K562 (cell line): ENCODE results near the gene RPP21. TPM values are rescaled to one million over a fixed set of nuclear protein-coding genes. Genes with fewer than 3 reads are reported as not detected.

Experiments used
- ATAC-seq: fragments of 200-7000 bp; cut with Tn5 transposase; 3 replicates; pipeline ENCODE4 v1.9.1; 2020; ENCODE audit warnings: moderate library complexity
- BruUV-seq: library from RNA; stranded (reverse); fragments of 400-500 nt; replicated peaks from 2 replicates; lab custom pipeline; 2021; lab: Mats Ljungman, UMichigan
- CTCF ChIA-PET: fragments of 300-600 bp; formaldehyde crosslinking; extraction: SDS; loops from one replicate; lab custom pipeline; 2021; ENCODE audit warnings: low intra/inter-chr PET ratio; lab: Yijun Ruan, JAX
- POLR2A ChIA-PET: fragments of 300-600, 350-650 bp; sonication (Branson Sonifier 250); formaldehyde crosslinking; extraction: SDS; loops from one replicate; lab custom pipeline; 2021; ENCODE audit warnings: antibody characterized with exemption, inconsistent platforms; lab: Yijun Ruan, JAX
- DNase-seq, 4 experiments: peaks; one replicate each; pipeline versions ENCODE4 v3.0.0 to v3.0.0-alpha.2; 2011 to 2018; ENCODE audit warnings: low spot score in 3 of 4, mixed read lengths in 3 of 4; ENCODE audit errors: extremely low read depth in 1 of 4
- FAIRE-seq: peaks from 2 replicates; lab custom pipeline; 2011; peaks lifted over from hg19 to GRCh38; lab: Jason Lieb, UNC
- H2AFZ ChIP-seq: 2 replicates; pipeline ENCODE4 v1.6.0; 2011; ENCODE audit warnings: low read depth, low read length, control low read depth, inconsistent platforms
- H3K27ac ChIP-seq: fragments of 200-600 bp; 3 replicates; pipeline ENCODE4 v1.8.0; 2011; ENCODE audit warnings: low read depth, mild to moderate bottlenecking, control low read depth, inconsistent platforms, low read length, moderate library complexity, mixed read lengths; ENCODE audit errors: extremely low read depth
- H3K27me3 ChIP-seq, 2 experiments: fragments of 300-600 bp in 1 of 2; 2 replicates in 1 of 2; 3 replicates in 1 of 2; pipeline versions ENCODE4 v1.6.0 to v1.8.0; 2011; ENCODE audit warnings: inconsistent platforms in 2 of 2, low read length in 2 of 2, mild to moderate bottlenecking in 1 of 2, mixed read lengths in 1 of 2, moderate library complexity in 1 of 2; ENCODE audit not compliant: control insufficient read depth in 2 of 2, insufficient read depth in 2 of 2
- H3K36me3 ChIP-seq: fragments of 300-600 bp; 3 replicates; pipeline ENCODE4 v1.8.0; 2011; ENCODE audit warnings: mild to moderate bottlenecking, low read length, inconsistent platforms; ENCODE audit not compliant: control insufficient read depth, insufficient read depth
- H3K4me1 ChIP-seq, 2 experiments: fragments of 200-600 bp in 1 of 2; replicated peaks in 1 of 2; 2 replicates in 1 of 2; 3 replicates in 1 of 2; pipeline versions ENCODE4 v1.5.1 to v1.8.0; 2011; ENCODE audit warnings: inconsistent platforms in 2 of 2, low read length in 2 of 2, mild to moderate bottlenecking in 1 of 2, mixed read lengths in 1 of 2, moderate library complexity in 1 of 2; ENCODE audit not compliant: control insufficient read depth in 2 of 2, insufficient read depth in 2 of 2
- H3K4me2 ChIP-seq: 2 replicates; pipeline ENCODE4 v1.6.1; 2011; ENCODE audit warnings: low read length, control low read depth, inconsistent platforms, mixed read lengths; ENCODE audit not compliant: insufficient read depth
- H3K4me3 ChIP-seq: fragments of 200-600 bp; sonication (generic), shearing (Covaris generic); 2 replicates; pipeline ENCODE4 v1.5.1; 2016; ENCODE audit warnings: control low read depth, inconsistent platforms
- H3K79me2 ChIP-seq: fragments of 200-600 bp; 3 replicates; pipeline ENCODE4 v1.8.0; 2011; ENCODE audit warnings: low read length, inconsistent platforms; ENCODE audit not compliant: control insufficient read depth, insufficient read depth
- H3K9ac ChIP-seq, 2 experiments: 2 replicates each; pipeline versions ENCODE4 v1.6.0 to v1.6.1; 2011; ENCODE audit warnings: low read depth in 2 of 2, low read length in 2 of 2, control low read depth in 1 of 2, inconsistent platforms in 1 of 2, mild to moderate bottlenecking in 1 of 2, mixed read lengths in 1 of 2; ENCODE audit not compliant: insufficient read depth in 1 of 2
- H3K9me1 ChIP-seq: one replicate; pipeline ENCODE4 v1.6.0; 2011; ENCODE audit warnings: inconsistent platforms, mild to moderate bottlenecking, low read length, moderate library complexity; ENCODE audit not compliant: control insufficient read depth, insufficient read depth
- H3K9me3 ChIP-seq: replicated peaks from 2 replicates; pipeline ENCODE4 v1.5.1; 2011; ENCODE audit warnings: low read depth, low read length, inconsistent platforms; ENCODE audit not compliant: control insufficient read depth, insufficient read depth
- H4K20me1 ChIP-seq: replicated peaks from 2 replicates; pipeline ENCODE4 v1.6.1; 2011; ENCODE audit warnings: low read length, inconsistent platforms, mixed read lengths; ENCODE audit not compliant: control insufficient read depth, insufficient read depth
- KAT7 ChIP-seq: sonication (generic); formaldehyde crosslinking; IDR thresholded peaks from 2 replicates; pipeline ENCODE4 v1.8.0; 2022; ENCODE audit warnings: missing genetic modification reagents, mild to moderate bottlenecking, borderline replicate concordance
- RHOXF2B ChIP-seq: fragments of 250-450 bp; sonication (Bioruptor Pico); conservative IDR thresholded peaks from 2 replicates; pipeline ENCODE4 v1.5.1; 2021
- SPI1 ChIP-seq: IDR thresholded peaks from 2 replicates; pipeline ENCODE4 v1.6.1; 2011; ENCODE audit warnings: low read depth, low read length, control low read depth, borderline replicate concordance
- SRSF9 ChIP-seq: fragments of 200-400 bp; formaldehyde crosslinking; IDR thresholded peaks from 2 replicates; pipeline ENCODE4 v1.6.1; 2017; ENCODE audit warnings: low read depth, low read length, borderline replicate concordance
- WGBS: fragments of 100-300 bp; shearing (Covaris generic); methylation state at CpG from one replicate; pipeline ENCODE4 v1.1.6; 2016; ENCODE audit warnings: low coverage, mixed read lengths; ENCODE audit not compliant: insufficient coverage; ENCODE audit errors: missing lambda C conversion rate; 5-methylcytosine and 5-hydroxymethylcytosine counted together
- in situ Hi-C: fragments of 300-500 bp; cut with MboI; formaldehyde crosslinking; loops from 4 replicates; pipeline ENCODE4 v1.15.0; 2018; ENCODE audit warnings: inconsistent platforms, mixed read lengths
- intact Hi-C: fragments of 100-400 bp; cut with micrococcal nuclease; formaldehyde crosslinking; loops from 2 replicates; pipeline ENCODE4 v1.14.2; 2022
- polyA plus RNA-seq, 8 experiments: library from polyadenylated mRNA; depleted of rRNA in 4 of 8; stranded (reverse) in 5 of 8; unstranded in 3 of 8; fragments of >200 nt; fragmentation: Nextera tagmentation in 2 of 8; fragmentation: Illumina TruSeq in 1 of 8; extraction: Ambion mirVana in 2 of 8; extraction: Trizol in 1 of 8; gene quantifications; 2 replicates each; pipeline versions ENCODE4 v1.2.1 to v1.2.3, GENCODE V29; 2011 to 2014; ENCODE audit warnings: inconsistent platforms in 1 of 8, missing spikeins in 1 of 8
- total RNA-seq, 7 experiments: library from RNA; depleted of rRNA in 6 of 7; stranded (reverse); fragments of >200 nt in 6 of 7; fragmentation: Illumina TruSeq in 2 of 7; extraction: Trizol in 2 of 7; gene quantifications; 2 replicates each; pipeline versions ENCODE4 v1.2.1 to v1.2.3, GENCODE V29; 2011 to 2021; ENCODE audit warnings: low replicate concordance in 1 of 7
- TF ChIP-seq, protein P1 (sequence below): fragments of 450-650 bp; formaldehyde crosslinking; IDR thresholded peaks from 2 replicates; pipeline ENCODE4 v1.4.0; 2020; ENCODE audit warnings: mild to moderate bottlenecking, mixed read lengths

RPP21 gene
- total and polyA plus RNA-seq, 9 of the 15 experiments (the other 6 are each of a cell fraction or from before 2014, with no cell fraction given): 62.1 to 362 (median 166) TPM

DNA sequence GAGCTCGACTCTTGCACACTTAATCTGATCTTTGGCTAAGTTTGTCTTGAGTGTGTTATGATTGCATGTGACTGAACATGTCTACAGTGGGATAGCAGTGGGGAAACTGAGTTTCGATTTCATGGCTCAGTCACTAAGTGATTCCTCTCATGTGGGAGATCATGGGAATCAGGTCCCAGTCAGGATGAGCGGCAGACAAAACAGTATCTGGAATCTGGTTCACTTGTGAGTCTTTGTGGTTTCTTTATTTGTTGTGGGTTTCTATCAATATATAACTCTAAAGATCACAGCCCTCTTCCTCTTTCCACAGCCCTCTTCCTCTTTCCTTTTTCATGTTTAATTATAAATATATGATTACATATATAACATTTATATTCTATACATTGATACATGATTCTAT lies 4.0 kb downstream of the RPP21 start:
- no peaks in the 10 kb centered on the region for H3K9me3 ChIP-seq
- CTCF ChIA-PET: no interaction called here
- 18% methylated on average over 3 of the region's 3 CpGs for WGBS
- TF ChIP-seq, protein P1, sequence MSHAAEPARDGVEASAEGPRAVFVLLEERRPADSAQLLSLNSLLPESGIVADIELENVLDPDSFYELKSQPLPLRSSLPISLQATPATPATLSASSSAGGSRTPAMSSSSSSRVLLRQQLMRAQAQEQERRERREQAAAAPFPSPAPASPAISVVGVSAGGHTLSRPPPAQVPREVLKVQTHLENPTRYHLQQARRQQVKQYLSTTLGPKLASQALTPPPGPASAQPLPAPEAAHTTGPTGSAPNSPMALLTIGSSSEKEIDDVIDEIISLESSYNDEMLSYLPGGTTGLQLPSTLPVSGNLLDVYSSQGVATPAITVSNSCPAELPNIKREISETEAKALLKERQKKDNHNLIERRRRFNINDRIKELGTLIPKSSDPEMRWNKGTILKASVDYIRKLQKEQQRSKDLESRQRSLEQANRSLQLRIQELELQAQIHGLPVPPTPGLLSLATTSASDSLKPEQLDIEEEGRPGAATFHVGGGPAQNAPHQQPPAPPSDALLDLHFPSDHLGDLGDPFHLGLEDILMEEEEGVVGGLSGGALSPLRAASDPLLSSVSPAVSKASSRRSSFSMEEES (CRISPR knock-in tag): no peak
- peak; percentile 35; the same call in 1 of the 2 replicates for TF ChIP-seq SPI1
- TF ChIP-seq KAT7 (CRISPR knock-in tag): no peak
- TF ChIP-seq SRSF9: no peak
- TF ChIP-seq RHOXF2B (CRISPR knock-in tag): no peak
- POLR2A ChIA-PET: interaction anchor here (0.8 to 1.8 kb wide), 2 partner anchors 11 to 22 kb away, joined by 3 to 9 read pairs; partner anchors contain the start of gene TRIM39
- ATAC-seq (no peak), FAIRE-seq (no peak), DNase-seq (no peak)
- peaks cover 18% of the 10 kb centered on the region for H3K36me3 ChIP-seq
- in situ Hi-C loops (no loop called here), intact Hi-C loops (loop anchor here (10.0 kb wide), 1 partner anchor 284 kb away; the partner anchor contains the start of genes POLR1H and PPP1R11)
- H3K4me1 ChIP-seq: peaks cover 14 to 21% of the 10 kb centered on the region in 2 experiments; a peak in 4 of 5 replicates
- no peaks in the 10 kb centered on the region for H4K20me1 ChIP-seq
- no peak overlapping the region for H3K4me2 ChIP-seq
- H3K27ac ChIP-seq: no peak overlapping the region
- BruUV-seq: no TSS peak
- H3K9me1 ChIP-seq: no peaks in the 10 kb centered on the region
- no peak overlapping the region for H2AFZ ChIP-seq
- H3K9ac ChIP-seq: no peak overlapping the region
- H3K27me3 ChIP-seq: no peaks in the 10 kb centered on the region
- no peak overlapping the region for H3K4me3 ChIP-seq
- H3K79me2 ChIP-seq: peaks cover 16% of the 10 kb centered on the region
